MM.1S (cell line): ENCODE measurements around the gene UBP1.

ENCODE experiments used
- DNase-seq: peaks from one replicate; pipeline ENCODE4 v3.0.0-alpha.2; 2015
- H2AFZ ChIP-seq: fragments of 300-600 bp; sonication (generic); 2 replicates; pipeline ENCODE4 v1.6.0; 2016; ENCODE audit warnings: antibody characterized with exemption, low read length
- H3F3A ChIP-seq: fragments of 300-600 bp; sonication (generic); 2 replicates; pipeline ENCODE4 v1.6.1; 2016; ENCODE audit warnings: mild to moderate bottlenecking, antibody characterized with exemption, low read length, moderate library complexity, mixed read lengths; ENCODE audit not compliant: insufficient read depth
- H3K27ac ChIP-seq: fragments of 300-600 bp; sonication (generic); 2 replicates; pipeline ENCODE4 v1.5.1; 2016; ENCODE audit warnings: mild to moderate bottlenecking, low read length
- H3K27me3 ChIP-seq: fragments of 300-600 bp; sonication (generic); replicated peaks from 2 replicates; pipeline ENCODE4 v1.6.0; 2016; ENCODE audit warnings: low read length; ENCODE audit not compliant: insufficient read depth
- H3K36me3 ChIP-seq: fragments of 300-600 bp; sonication (generic); replicated peaks from 2 replicates; pipeline ENCODE4 v1.6.1; 2016; ENCODE audit warnings: mild to moderate bottlenecking, low read length, mixed read lengths; ENCODE audit not compliant: insufficient read depth
- H3K4me1 ChIP-seq: fragments of 300-600 bp; sonication (generic); 2 replicates; pipeline ENCODE4 v1.6.1; 2016; ENCODE audit warnings: low read length, mixed read lengths
- H3K4me2 ChIP-seq: fragments of 300-600 bp; sonication (generic); 2 replicates; pipeline ENCODE4 v1.6.0; 2016; ENCODE audit warnings: low read depth, low read length
- H3K4me3 ChIP-seq: fragments of 300-600 bp; sonication (generic); 2 replicates; pipeline ENCODE4 v1.5.1; 2016; ENCODE audit warnings: low read length, mixed read lengths
- H3K79me2 ChIP-seq: fragments of 300-600 bp; sonication (generic); 2 replicates; pipeline ENCODE4 v1.6.1; 2016; ENCODE audit warnings: mixed run types, low read length, mixed read lengths
- H3K9ac ChIP-seq: fragments of 300-600 bp; sonication (generic); 2 replicates; pipeline ENCODE4 v1.6.1; 2016; ENCODE audit warnings: low read length, mixed read lengths
- H3K9me2 ChIP-seq: fragments of 300-600 bp; sonication (generic); replicated peaks from 2 replicates; pipeline ENCODE4 v1.6.1; 2016; ENCODE audit warnings: mild to moderate bottlenecking, low read length, mixed read lengths; ENCODE audit not compliant: insufficient read depth
- H3K9me3 ChIP-seq: fragments of 300-600 bp; sonication (generic); replicated peaks from 2 replicates; pipeline ENCODE4 v1.6.1; 2016; ENCODE audit warnings: mild to moderate bottlenecking, low read length, mixed read lengths; ENCODE audit not compliant: insufficient read depth
- H4K20me1 ChIP-seq: fragments of 300-600 bp; sonication (generic); 2 replicates; pipeline ENCODE4 v1.6.1; 2016; ENCODE audit warnings: mild to moderate bottlenecking, low read length, moderate library complexity, mixed read lengths; ENCODE audit not compliant: insufficient read depth
- EZH2 ChIP-seq: fragments of 300-600 bp; sonication (generic); optimal IDR thresholded peaks from 2 replicates; pipeline ENCODE3; 2017; ENCODE audit warnings: low read depth, mild to moderate bottlenecking, antibody characterized with exemption, low read length, mixed read lengths
- EZH2phosphoT487 ChIP-seq: fragments of 300-600 bp; sonication (generic); IDR thresholded peaks from 2 replicates; pipeline ENCODE4 v1.6.1; 2018; ENCODE audit warnings: antibody characterized with exemption, low read length
- TF ChIP-seq, protein P1 (sequence below): fragments of 300-600 bp; sonication (generic); IDR thresholded peaks from 2 replicates; pipeline ENCODE4 v1.5.1; 2016; ENCODE audit warnings: antibody characterized with exemption, low read length, mixed read lengths

The UBP1 gene

DNA sequence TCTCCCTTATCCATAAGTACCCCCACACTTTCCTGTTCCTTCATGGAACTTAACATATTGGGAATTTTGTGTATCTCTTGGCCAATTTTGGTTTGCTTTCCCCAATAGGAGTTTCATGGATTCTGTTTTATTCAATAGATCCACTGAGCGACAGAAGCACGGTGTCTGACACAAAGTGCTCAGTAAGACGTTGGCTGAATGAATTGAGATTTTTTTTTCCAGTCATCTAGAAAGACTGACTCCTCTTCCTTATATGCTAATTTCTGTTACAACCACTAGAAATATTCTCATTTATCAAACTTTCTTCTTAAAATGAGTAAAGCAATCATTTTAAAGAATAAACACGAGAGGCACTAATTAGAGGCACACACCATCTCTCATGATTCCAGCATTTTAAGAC is 48.1 kb downstream of the UBP1 start:
- Histone ChIP-seq H3K27ac (no peak overlapping the region), H3F3A (no peaks in the 10 kb centered on the region), H3K4me3 (no peak overlapping the region), H3K4me2 (no peak overlapping the region), H2AFZ (no peak overlapping the region), H3K9ac (no peak overlapping the region), H3K36me3 (0 out of 2 replicates have a peak, but pooled peaks cover 3% of the 10 kb centered on the region), H3K9me3 (no peaks in the 10 kb centered on the region), H3K4me1 (peaks cover 8% of the 10 kb centered on the region), H3K9me2 (no peaks in the 10 kb centered on the region), H4K20me1 (no peaks in the 10 kb centered on the region), H3K79me2 (no peaks in the 10 kb centered on the region), H3K27me3 (no peaks in the 10 kb centered on the region)
- TF ChIP-seq EZH2 (no peak), EZH2phosphoT487 (no peak)
- TF ChIP-seq, protein P1, sequence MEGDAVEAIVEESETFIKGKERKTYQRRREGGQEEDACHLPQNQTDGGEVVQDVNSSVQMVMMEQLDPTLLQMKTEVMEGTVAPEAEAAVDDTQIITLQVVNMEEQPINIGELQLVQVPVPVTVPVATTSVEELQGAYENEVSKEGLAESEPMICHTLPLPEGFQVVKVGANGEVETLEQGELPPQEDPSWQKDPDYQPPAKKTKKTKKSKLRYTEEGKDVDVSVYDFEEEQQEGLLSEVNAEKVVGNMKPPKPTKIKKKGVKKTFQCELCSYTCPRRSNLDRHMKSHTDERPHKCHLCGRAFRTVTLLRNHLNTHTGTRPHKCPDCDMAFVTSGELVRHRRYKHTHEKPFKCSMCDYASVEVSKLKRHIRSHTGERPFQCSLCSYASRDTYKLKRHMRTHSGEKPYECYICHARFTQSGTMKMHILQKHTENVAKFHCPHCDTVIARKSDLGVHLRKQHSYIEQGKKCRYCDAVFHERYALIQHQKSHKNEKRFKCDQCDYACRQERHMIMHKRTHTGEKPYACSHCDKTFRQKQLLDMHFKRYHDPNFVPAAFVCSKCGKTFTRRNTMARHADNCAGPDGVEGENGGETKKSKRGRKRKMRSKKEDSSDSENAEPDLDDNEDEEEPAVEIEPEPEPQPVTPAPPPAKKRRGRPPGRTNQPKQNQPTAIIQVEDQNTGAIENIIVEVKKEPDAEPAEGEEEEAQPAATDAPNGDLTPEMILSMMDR = no peak
- no peak for DNase-seq

DNA sequence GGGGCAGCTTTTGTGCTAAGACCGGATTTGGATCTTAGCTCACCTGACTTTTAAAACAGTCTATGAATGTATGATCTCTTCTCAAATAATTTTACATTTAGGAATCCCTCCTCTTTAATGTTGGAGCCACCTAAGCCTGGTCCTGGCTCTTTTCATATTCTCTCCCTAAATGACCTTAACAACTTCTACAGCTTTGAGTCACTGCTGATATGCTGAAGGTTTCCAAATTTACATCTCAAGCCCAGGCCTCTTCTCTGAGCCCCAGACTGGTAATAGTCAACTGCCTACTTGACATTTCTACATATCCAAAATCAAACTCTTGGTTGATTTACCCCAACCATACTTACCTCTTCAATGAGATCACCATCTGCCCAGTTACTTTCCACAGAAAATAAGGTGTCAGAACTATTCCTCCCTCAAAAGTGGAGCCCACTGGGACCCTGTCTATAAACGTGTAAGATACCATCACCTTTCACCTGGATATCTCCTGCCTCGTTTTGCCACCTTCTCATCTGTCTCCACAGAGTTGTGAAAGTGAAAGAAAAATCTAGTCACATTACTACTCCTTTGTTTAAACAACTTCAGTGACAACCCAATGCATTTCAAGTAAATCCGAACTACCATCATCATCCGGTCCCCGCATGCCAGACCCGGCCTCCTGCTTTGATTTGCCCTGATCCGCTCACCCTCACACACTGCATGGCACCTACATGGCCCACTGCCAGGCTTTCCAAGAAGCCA is 48.8 kb downstream of the UBP1 start:
- Histone ChIP-seq H3K4me3 (no peak overlapping the region), H3K79me2 (no peaks in the 10 kb centered on the region), H2AFZ (no peak overlapping the region), H3F3A (no peaks in the 10 kb centered on the region), H3K4me1 (peaks cover 8% of the 10 kb centered on the region), H4K20me1 (no peaks in the 10 kb centered on the region), H3K4me2 (no peak overlapping the region), H3K9me2 (no peaks in the 10 kb centered on the region), H3K9me3 (no peaks in the 10 kb centered on the region), H3K36me3 (0 out of 2 replicates have a peak, but pooled peaks cover 3% of the 10 kb centered on the region), H3K9ac (no peak overlapping the region), H3K27ac (no peak overlapping the region), H3K27me3 (no peaks in the 10 kb centered on the region)
- TF ChIP-seq, protein P1 = no peak
- TF ChIP-seq EZH2phosphoT487 (no peak), EZH2 (no peak)
- peak; percentile 26 for DNase-seq

DNA sequence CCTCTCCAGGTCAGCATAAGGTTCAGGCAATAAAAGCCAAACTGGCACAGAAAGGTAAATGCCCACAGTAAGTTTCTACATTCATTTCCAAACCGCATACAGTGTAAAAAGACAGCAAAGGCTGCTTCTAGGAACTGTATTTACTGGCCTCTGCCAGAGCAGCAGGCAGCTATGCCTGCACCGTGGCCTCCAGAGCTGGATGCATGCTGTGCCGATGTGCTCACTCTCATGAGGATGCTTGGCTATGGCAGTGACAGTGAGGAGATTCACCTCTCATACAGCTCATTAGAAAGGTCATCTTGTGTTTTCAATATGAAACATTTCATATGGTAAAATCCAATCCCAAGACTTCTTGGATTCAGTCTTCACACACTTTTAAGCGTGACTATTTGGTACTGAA is 50.3 kb downstream of the UBP1 start:
- Histone ChIP-seq H3K27me3 (no peaks in the 10 kb centered on the region), H3K4me2 (no peak overlapping the region), H3F3A (no peaks in the 10 kb centered on the region), H3K27ac (no peak overlapping the region), H3K9ac (no peak overlapping the region), H3K4me1 (peaks cover 8% of the 10 kb centered on the region), H2AFZ (no peak overlapping the region), H3K4me3 (no peak overlapping the region), H3K9me2 (no peaks in the 10 kb centered on the region), H3K79me2 (no peaks in the 10 kb centered on the region), H3K9me3 (no peaks in the 10 kb centered on the region), H3K36me3 (no peaks in the 10 kb centered on the region), H4K20me1 (no peaks in the 10 kb centered on the region)
- no peak for TF ChIP-seq EZH2
- TF ChIP-seq, protein P1 = no peak
- no peak for TF ChIP-seq EZH2phosphoT487
- DNase-seq = no peak
